Measurements from ENCODE around the gene PM20D1. TPM values are rescaled to one million over a fixed set of nuclear protein-coding genes. Genes with fewer than 3 reads are reported as not detected.
"Not testable (repeated sequence)": the region's sequence is repeated elsewhere in the genome, so short reads cannot be mapped to it uniquely, and the experiment has no call there.

The PM20D1 gene
- total RNA-seq, 1 donor from 2014 or later: 0.30 TPM

- Histone ChIP-seq H3K4me1 (peaks cover 3% of the 10 kb centered on the region), H3K36me3 (no peaks in the 10 kb centered on the region), H3K4me3 (no peak overlapping the region), H3K27me3 (ENCODE audit: low read depth) (no peaks in the 10 kb centered on the region), H3K9me3 (no peaks in the 10 kb centered on the region), H3K27ac (no peak overlapping the region)
- ATAC-seq (peak; percentile 23 to 26), DNase-seq (no peak)
- intact Hi-C loops (cut with DNase I): no loop called here
- TF ChIP-seq CTCF (IDR thresholded peaks at IDR 0.05): no peak
Measured at GRCh38 chr1:205832326-205832751, 17.6 kb downstream of the PM20D1 start.

GRCh38 chr1:205827623-205828022 lies 22.3 kb downstream of the PM20D1 start:
- H3K9me3 ChIP-seq: no peaks in the 10 kb centered on the region
- no peak overlapping the region for H3K4me3 ChIP-seq
- H3K27ac ChIP-seq: no peak overlapping the region
- TF ChIP-seq CTCF (IDR thresholded peaks at IDR 0.05): no peak
- intact Hi-C loops (cut with DNase I): no loop called here
- H3K36me3 ChIP-seq: no peaks in the 10 kb centered on the region
- H3K4me1 ChIP-seq: peaks cover 2% of the 10 kb centered on the region
- DNase-seq: no peak
- H3K27me3 ChIP-seq (ENCODE audit: low read depth): no peaks in the 10 kb centered on the region
- no peak for ATAC-seq

- H3K27me3 ChIP-seq (ENCODE audit: low read depth): no peaks in the 10 kb centered on the region
- H3K4me3 ChIP-seq: no peak overlapping the region
- no peaks in the 10 kb centered on the region for H3K9me3 ChIP-seq
- DNase-seq (no peak), ATAC-seq (no peak)
- no peaks in the 10 kb centered on the region for H3K4me1 ChIP-seq
- H3K36me3 ChIP-seq: no peaks in the 10 kb centered on the region
- H3K27ac ChIP-seq: no peak overlapping the region
- TF ChIP-seq CTCF (IDR thresholded peaks at IDR 0.05): no peak
- intact Hi-C loops (cut with DNase I): no loop called here
Measured at GRCh38 chr1:205826995-205827394, 22.9 kb downstream of the PM20D1 start.

- H3K27ac ChIP-seq: no peak overlapping the region
- H3K27me3 ChIP-seq (ENCODE audit: low read depth): no peaks in the 10 kb centered on the region
- no peak for DNase-seq
- H3K36me3 ChIP-seq: no peaks in the 10 kb centered on the region
- intact Hi-C loops (cut with DNase I): no loop called here
- no peak for ATAC-seq
- TF ChIP-seq CTCF (IDR thresholded peaks at IDR 0.05): no peak
- H3K9me3 ChIP-seq: no peaks in the 10 kb centered on the region
- H3K4me3 ChIP-seq: no peak overlapping the region
- H3K4me1 ChIP-seq: no peaks in the 10 kb centered on the region
Measured at GRCh38 chr1:205826016-205826806, 23.7 kb downstream of the PM20D1 start.

GRCh38 chr1:205824180-205824579 lies 25.8 kb downstream of the PM20D1 start:
- no peak overlapping the region for H3K4me3 ChIP-seq
- TF ChIP-seq CTCF (IDR thresholded peaks at IDR 0.05): no peak
- H3K4me1 ChIP-seq: no peaks in the 10 kb centered on the region
- intact Hi-C loops (cut with DNase I): no loop called here
- H3K9me3 ChIP-seq: no peaks in the 10 kb centered on the region
- H3K36me3 ChIP-seq: no peaks in the 10 kb centered on the region
- DNase-seq: no peak
- ATAC-seq: no peak
- H3K27ac ChIP-seq: no peak overlapping the region
- no peaks in the 10 kb centered on the region for H3K27me3 ChIP-seq (ENCODE audit: low read depth)

GRCh38 chr1:205823260-205823659 lies 26.7 kb downstream of the PM20D1 start:
- intact Hi-C loops (cut with DNase I); H3K27me3 ChIP-seq (ENCODE audit: low read depth); H3K9me3 ChIP-seq; H3K4me1 ChIP-seq; H3K27ac ChIP-seq; H3K4me3 ChIP-seq; DNase-seq; ATAC-seq; H3K36me3 ChIP-seq: not testable (repeated sequence)
